ENCODE data around the gene CD19. TPM values are rescaled to one million over a fixed set of nuclear protein-coding genes. Genes with fewer than 3 reads are reported as not detected.
A peak's percentile ranks its signal among the peaks of the same experiment; 100 is the strongest.
"Not testable (repeated sequence)": the region's sequence is repeated elsewhere in the genome, so short reads cannot be mapped to it uniquely, and the experiment has no call there.

Gene CD19
- total RNA-seq = under 1 TPM in 1 of 2 donors, not detected in 1; 0.12 TPM
- long read RNA-seq, partial matches to known transcripts = 0 of 1 reads
- long read RNA-seq, other reads (novel, unspliced or antisense) = 0 of 1 reads

- intact Hi-C loops (cut with DNase I) = no loop called here
- ATAC-seq (no peak), DNase-seq (no peak)
Measured at GRCh38 chr16:28931801-28932225, at the start of gene CD19. CD19 (plus strand) TSS chr16:28931971; CDS start chr16:28932001, 30 bp downstream.

DNA sequence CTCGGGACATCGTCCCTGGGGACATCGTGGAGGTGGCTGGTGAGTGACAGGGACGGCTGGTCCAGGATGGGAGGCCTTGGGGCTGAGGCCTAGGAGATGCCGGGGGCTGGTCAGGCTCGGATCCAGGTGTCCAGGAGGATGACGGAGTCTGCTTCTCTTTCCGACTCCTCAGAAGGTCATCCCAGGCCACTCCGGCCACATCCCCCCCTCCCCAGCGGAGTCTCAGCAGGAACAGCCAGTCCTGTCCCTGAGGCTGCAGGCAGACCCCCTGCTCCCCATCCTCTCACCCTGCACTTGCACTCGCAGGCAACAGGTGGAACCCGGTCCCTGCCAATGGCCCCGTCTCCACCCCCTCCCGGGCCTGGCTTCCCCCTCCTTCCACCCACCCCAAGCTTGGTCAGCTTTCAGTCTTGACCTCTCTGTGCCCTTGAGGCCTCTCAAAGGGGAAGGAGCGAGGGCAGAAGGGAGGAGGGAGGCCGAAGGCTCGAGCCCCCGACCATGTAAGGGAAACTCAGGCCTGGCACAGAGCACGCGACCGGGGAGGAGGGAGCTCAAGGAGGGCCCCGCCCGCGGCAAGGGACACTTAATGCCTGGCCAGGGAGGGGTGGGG, 49.1 kb upstream of the CD19 start:
- DNase-seq (no peak), ATAC-seq (no peak)
- intact Hi-C loops (cut with DNase I) = no loop called here

GRCh38 chr16:28883221-28883996, 48.4 kb upstream of the CD19 start:
- ATAC-seq (no peak), DNase-seq (no peak)
- intact Hi-C loops (cut with DNase I) = no loop called here

DNA sequence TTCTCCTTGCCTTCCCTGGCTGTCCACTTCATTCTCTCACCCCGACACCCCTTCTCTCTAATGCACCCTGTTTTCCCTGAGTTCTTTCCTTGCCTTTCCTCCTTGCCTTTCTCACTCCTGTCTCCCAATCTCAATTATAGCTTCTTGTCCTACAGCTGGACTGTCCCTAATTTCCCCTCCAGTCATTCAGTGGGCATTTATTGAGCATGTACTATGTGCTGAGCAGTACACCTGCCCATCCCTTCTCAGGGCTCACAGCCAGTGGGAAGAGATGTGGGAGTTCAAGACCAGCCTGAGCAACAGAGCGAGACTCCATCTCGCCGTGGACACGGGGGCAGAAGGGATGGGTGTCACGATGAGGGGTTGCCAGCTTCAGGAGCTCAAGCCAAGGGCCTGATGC, 47.7 kb upstream of the CD19 start:
- intact Hi-C loops (cut with DNase I) = no loop called here
- ATAC-seq = no peak
- DNase-seq = no peak

- no peak for DNase-seq
- intact Hi-C loops (cut with DNase I) = no loop called here
- ATAC-seq = no peak
Measured at GRCh38 chr16:28886945-28887344, 44.8 kb upstream of the CD19 start.

GRCh38 chr16:28890355-28890754, 41.4 kb upstream of the CD19 start:
- ATAC-seq; DNase-seq; intact Hi-C loops (cut with DNase I): not testable (repeated sequence)

- DNase-seq (no peak), ATAC-seq (no peak)
- intact Hi-C loops (cut with DNase I) = no loop called here
Measured at GRCh38 chr16:28891964-28892890, 39.5 kb upstream of the CD19 start.

DNA sequence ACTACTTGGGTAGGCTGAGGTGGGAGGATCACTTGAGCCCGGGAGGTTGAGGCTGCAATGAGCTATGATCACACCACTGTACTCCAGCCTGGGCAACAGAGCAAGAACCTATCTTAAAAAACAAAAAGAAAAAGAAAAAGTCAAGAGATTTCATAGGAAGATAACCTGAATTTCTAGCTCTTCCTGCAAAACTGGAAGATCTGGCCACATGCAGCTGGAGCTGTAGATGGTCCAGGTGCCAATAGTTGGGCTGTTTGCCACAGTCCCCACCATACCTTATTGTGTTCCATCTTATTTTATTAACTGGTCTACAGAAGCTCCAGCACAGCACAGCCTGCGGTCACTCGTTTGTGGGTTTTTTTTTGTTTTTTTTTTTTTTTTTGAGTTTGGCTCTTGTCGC, 38.5 kb upstream of the CD19 start:
- no peak for DNase-seq
- ATAC-seq = no peak
- intact Hi-C loops (cut with DNase I) = no loop called here

DNA sequence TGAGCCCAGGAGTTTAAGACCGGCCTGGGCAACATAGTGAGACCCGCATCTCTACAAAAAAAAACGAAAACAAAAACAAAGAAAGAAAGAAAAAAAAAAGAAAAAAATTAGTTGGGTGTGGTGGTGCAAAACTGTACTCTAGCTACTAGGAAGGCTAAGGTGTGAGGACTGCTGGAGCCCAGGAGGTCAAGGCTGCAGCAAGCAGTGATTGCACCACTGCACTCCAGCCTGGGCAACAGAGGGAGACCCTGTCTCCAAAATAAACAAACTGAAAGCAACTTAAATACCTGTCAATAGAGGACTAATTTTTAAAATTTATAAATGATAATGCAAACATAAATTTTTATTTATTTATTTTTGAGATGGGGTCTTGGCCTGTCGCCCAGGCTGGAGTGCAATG, 36.2 kb upstream of the CD19 start:
- ATAC-seq = no peak
- intact Hi-C loops (cut with DNase I) = no loop called here
- no peak for DNase-seq

DNA sequence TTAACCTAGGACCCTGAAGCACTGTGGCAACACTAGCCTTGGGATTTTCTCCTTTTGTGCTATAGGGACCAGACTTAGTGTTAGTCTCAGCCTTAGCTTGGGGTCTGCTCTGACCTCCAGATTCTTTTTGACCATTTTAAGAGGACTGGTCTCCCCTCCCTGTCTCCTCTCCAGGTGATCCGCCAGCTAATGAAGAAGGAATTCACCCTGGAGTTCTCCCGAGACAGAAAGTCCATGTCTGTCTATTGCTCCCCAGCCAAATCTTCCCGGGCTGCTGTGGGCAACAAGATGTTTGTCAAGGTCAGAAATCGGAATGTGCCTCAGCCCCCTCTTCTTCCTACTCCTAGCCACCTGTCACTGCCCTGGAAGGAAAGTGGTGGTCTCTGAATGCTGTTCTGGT, 33.9 kb upstream of the CD19 start:
- DNase-seq (no peak), ATAC-seq (no peak)
- intact Hi-C loops (cut with DNase I) = no loop called here

- intact Hi-C loops (cut with DNase I) = no loop called here
- ATAC-seq (no peak), DNase-seq (no peak)
Measured at GRCh38 chr16:28898266-28898665, 33.5 kb upstream of the CD19 start.

DNA sequence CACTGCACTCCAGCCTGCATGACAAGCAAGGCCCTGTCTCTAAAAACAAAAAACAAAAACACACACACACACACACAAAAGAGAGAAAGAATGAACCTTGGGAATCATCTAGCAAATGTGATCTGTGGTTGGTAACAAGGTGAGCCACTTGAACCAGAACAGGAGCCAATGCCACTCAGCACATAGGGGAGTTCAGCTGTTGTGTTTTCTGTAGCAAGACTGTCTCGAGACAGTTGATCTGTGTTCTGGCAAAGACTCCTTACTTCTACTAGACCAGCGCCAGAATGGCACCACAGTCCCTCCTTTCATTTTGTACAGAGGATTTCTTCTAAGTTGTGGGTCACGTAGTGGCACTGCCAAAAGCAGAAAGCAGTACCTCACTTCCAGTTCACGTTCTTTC, 32.8 kb upstream of the CD19 start:
- no peak for ATAC-seq
- no peak for DNase-seq
- intact Hi-C loops (cut with DNase I) = no loop called here

DNA sequence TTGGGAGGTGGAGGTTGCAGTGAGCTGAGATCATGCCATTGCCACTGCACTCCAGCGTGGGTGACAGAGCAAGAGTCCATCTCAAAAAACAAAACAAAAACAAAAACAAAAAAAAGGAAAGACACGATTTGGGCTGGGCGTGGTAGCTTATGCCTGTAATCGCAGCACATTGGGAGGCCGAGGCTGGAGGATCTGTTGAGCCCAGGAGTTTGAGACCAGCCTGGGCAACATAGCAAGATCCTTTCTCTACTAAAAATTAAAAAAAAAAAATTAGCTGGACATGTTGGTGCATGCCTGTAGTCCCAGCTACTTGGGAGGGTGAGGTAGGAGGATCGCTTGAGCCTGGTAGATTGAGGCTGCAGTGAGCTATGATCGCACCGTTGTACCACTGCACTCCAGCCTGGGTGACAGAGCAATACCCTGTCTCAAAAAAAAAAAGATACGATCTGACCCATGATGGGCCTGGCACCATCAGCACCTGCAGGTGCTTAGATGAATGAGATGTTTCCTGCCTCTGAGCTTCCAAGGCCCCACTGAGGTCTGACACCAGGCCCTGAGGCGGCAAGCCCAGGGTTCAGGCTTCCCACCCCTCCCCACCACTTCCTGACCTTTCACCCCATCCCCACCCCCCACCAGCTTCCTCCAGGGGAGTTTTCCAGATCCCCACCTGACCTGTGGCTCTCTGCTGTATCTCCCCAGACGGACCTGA, 31.7 kb upstream of the CD19 start:
- ATAC-seq = no peak
- intact Hi-C loops (cut with DNase I) = no loop called here
- DNase-seq = no peak

GRCh38 chr16:28900601-28901000, 31.2 kb upstream of the CD19 start:
- intact Hi-C loops (cut with DNase I) = no loop called here
- ATAC-seq (no peak), DNase-seq (no peak)

- intact Hi-C loops (cut with DNase I) = no loop called here
- DNase-seq = no peak
Measured at GRCh38 chr16:28901862-28902261, 29.9 kb upstream of the CD19 start.

DNA sequence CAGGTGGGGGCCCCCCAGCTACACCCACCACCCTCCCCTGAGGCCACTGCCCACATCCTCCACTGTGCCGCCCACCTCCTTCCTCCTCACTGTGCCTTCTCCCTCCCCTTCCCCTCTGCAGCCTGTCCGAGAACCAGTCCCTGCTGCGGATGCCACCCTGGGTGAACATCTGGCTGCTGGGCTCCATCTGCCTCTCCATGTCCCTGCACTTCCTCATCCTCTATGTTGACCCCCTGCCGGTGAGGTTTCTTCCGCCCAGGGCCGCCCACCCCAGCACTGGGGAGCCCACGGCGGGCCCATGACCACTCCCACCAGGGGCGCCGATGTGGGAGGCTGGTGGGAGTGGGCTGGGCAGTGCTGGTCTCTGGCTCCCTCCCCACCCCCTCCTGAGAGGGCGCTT, 28.9 kb upstream of the CD19 start:
- ATAC-seq (peak in 1 of 2 donors; percentile 13), DNase-seq (no peak)
- intact Hi-C loops (cut with DNase I) = no loop called here

More at GRCh38 chr16:28901862-28902261, 29.9 kb upstream of the CD19 start:
- ATAC-seq = peak in 1 of 2 donors; percentile 5

GRCh38 chr16:28903344-28904042, 28.3 kb upstream of the CD19 start:
- intact Hi-C loops (cut with DNase I) = no loop called here
- DNase-seq = no peak
- no peak for ATAC-seq

GRCh38 chr16:28904363-28904762, 27.4 kb upstream of the CD19 start:
- DNase-seq (no peak), ATAC-seq (no peak)
- intact Hi-C loops (cut with DNase I) = no loop called here

GRCh38 chr16:28904828-28905227, 26.9 kb upstream of the CD19 start:
- ATAC-seq = no peak
- intact Hi-C loops (cut with DNase I) = no loop called here
- no peak for DNase-seq
